Embryonic facial prominence (tissue), 1 donor: ENCODE data around the gene NFATC2.
"Not testable (repeated sequence)": the region's sequence is repeated elsewhere in the genome, so short reads cannot be mapped to it uniquely, and the experiment has no call there.

Experiments used
- DNase-seq: peaks from one replicate; pipeline ENCODE4 v3.0.0-alpha.2; 2016; ENCODE audit errors: extremely low spot score

The NFATC2 gene

DNA sequence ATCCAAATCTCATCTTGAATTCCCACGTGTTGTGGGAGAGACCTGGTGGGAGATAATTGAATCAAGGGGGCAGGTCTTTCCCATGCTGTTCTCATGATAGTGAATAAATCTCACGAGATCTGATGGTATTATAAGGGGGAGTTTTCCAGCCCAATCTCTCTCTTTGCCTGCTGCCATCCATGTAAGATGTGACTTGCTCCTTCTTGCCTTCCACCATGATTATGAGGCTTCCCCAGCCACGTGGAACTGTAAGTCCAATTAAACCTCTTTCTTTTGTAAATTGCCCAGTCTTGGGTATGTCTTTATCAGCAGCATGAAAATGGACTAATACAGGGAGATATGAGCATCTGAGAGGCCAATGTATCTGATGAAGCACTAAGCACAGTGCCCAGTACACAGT is 26.0 kb upstream of the NFATC2 start:
- DNase-seq = not testable (repeated sequence)

DNA sequence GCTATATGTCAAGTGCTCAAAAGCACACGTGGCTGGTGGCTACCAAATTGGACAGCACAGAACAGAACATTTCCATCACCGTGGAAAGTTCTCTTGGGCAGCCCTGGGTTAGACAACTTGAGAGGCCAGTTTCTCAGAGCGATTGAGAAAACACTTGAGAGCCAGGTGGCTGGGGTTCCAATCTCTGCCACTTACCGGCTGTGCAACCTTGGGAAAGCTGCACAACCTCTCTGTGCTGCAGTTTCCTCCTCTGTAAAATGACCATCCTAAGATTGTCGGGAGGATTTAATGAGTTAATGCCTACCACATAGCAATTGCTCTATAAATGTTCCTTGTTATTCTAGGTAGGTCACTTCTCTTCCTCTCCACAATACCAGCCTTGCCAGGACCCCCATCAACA is 25.1 kb upstream of the NFATC2 start:
- no peak for DNase-seq

DNA sequence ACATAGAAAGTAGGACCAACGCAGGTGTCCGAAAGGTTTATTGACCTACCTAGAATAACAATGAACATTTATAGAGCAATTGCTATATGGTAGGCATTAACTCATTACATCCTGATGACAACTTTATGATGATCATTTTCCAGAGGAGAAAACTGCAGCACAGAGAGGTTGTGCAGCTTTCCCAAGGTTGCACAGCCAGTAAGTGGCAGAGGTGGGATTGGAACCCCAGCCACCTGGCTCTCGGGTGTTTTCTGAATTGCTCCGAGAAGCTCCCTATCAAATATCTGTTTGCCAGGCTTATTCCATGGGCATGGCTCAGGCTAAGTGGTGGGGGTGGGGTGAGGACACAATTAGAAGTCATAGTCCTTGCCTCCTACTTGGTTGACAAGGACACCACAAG is 24.1 kb upstream of the NFATC2 start:
- no peak for DNase-seq

DNA sequence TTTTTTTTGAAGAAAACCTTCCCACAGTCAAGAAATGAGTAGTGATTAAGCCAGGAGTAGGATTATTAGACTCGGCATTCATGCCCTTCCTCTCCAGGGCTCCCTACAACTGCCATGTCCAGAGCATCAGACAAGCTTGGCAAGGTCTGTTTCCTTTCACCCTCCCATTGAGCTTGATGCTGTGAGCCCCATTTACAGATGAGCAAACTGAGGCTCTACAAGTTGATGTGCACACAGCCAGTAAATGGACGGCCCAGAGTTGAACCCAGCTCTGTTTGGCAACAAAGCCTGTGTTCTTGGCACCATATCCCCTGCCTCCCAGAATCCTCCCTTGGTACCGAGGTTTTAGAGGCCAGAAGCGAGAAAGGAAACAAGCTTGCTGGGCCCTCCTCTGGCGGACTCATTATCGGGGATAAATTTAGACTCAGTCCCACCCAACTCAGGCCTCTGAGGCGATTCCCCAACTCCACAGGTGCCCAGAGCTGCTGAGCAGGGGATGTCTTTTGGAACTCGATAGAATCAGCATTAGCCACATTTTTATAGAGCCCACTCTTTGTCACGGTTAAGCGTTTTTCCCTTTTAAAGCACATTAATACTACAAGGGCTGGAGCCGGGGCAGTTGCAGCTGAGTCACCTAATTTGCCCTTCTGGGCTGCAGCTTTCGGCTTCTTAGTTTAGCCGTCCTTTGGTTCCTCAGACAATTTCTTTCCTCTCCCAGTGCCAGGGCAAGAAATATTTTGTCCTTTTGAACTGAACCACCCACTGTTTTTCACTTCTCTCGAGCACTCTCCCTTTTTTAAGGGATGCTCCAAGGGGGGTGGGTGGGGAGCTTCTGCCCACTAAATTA is 23.0 kb upstream of the NFATC2 start:
- DNase-seq = no peak

GRCh38 chr20:51563486-51564332 is 21.2 kb upstream of the NFATC2 start:
- DNase-seq = peak; percentile 46

DNA sequence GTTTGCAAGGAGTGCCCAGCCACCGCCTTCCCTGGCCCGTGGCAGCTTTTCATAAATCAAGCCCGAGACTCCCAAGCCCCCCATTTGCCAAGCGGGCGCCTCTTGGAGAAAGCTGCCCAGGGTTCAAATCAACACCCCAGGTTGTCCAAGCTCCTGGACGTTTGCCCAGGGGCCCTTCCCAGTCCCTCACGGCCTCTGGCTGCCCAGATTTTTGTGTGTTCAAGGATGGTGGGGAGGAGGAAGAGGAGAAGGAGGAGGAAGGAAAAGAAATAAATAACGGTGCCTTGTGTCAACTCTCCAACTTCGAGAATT is 20.6 kb upstream of the NFATC2 start:
- no peak for DNase-seq

GRCh38 chr20:51562332-51563173 is 20.0 kb upstream of the NFATC2 start:
- DNase-seq = peak; percentile 95

DNA sequence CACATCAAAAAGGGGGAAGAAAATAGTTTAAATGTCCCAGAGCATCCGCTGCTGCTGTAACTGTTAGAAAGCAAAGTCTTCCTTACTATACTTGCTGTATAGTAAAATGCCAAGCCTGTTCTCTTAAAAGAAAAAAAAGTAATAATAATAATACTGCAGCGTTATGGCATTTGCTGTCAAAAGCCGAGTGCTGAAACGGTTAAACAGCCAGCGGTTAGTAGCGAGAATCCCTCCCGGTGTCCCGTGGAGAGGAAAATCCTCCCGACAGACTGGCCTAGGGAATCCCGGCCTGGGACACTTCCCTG is 19.5 kb upstream of the NFATC2 start:
- no peak for DNase-seq

- DNase-seq = no peak
Observed at GRCh38 chr20:51560550-51561307, 18.2 kb upstream of the NFATC2 start.

DNA sequence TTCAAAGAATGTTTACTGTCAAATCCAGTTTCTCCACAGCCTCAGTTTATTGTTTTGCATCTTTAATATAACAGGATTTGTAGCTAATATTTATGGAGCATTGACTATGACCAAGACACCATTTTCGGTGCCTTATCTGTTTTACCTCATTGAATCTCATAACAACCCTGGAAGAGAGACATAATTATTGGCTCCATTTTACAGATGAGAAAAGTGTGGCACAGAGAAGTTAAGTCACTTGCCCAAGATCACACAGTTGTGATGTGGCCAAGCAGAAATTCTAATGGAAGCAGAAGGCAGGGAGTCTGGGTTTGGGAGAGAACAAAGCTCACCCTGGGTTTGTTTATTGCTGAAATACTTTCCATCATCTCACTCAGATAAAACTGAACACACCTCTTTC is 17.5 kb upstream of the NFATC2 start:
- no peak for DNase-seq

DNA sequence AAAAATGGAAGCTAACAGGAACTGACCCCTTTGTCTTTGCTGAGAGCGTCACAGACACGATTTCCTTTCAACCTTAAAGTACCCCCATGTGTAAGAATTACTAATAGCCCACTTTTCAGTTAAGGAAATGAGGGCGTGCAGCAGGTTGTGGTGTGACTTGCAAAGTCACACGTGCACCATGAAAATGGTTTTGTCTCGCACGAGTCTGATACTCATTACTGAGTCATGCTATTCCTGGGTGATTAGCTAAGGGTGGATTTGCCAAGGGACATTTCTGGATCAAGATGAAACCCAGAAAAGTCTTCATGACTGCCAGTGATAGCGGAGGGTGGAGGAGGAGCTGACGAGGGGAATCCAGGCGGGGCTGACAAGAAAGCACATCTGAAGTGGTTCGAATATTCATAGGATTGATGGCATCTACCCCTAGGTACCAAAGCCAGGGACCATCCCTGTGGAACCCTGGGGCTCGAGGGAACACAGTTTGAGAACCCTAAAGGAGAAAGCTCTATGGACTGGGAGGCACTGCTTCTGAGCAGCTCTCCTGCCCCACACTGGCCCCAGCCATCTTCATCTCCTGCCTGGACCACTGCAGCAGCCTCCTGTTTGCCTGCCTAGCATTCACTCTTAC is 12.1 kb upstream of the NFATC2 start:
- no peak for DNase-seq

DNA sequence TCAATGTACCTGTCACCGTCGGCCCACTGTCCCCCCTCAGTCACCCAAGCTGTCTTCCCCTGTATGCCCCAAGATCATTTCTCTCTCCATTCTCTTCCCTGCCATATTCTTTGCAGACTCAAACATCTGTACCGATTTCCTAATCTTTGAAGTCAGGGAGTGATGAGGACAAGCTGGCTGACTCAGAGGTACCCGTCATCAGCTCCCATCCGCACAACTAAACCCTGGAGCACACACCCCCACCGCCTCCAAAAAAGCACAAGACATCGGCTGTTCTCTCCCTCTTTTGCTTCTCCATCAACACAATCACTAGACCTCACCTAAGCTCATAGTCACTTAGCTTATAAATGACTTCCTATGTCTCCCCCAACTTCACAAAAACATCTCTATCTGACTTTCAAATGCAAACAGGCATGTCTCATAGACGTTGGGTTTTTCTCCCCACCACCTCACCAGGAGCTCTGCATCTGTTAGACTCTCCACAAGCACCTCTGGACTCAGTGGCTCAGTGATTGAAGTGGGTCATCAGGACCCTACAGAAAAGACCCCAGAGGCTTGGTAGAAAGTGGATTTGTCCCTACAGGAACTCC is 11.5 kb upstream of the NFATC2 start:
- no peak for DNase-seq

DNA sequence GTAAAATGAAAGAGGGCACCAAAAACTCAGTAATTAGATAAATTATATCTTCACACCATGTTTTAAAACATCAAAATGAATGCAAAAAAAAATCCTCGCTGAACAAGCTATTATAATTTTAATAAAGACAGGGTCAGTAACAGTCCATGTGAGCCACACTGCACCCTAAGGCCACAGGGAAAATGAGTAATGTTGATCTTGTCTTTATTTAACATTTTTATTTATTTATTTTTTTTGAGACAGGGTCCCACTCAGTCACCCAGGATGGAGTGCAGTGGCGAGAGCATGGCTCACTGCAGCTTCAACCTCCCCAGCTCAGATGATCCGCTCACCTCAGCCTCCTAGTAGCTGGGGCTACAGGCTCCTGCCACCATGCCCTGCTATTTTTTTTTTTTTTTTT is 8.7 kb upstream of the NFATC2 start:
- DNase-seq = no peak

DNA sequence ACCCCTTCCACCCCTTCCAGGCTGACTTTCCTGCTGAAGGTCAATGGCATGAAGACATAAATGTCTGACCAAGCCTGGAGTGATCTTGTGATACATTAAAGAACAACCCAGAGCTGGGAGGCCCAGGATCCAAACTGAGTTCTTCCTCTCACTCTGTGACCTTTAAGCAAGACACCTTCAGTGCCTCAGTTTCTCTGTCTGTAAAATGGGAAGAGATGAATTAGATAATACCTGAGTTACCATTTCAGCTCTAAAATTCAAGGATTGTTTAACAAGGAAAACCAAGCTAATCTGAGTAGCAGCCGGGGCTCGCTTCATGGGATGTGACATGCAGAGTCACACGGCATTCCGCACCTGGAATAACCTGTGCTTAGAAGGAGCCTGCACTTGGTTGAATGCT is 7.0 kb upstream of the NFATC2 start:
- no peak for DNase-seq

DNA sequence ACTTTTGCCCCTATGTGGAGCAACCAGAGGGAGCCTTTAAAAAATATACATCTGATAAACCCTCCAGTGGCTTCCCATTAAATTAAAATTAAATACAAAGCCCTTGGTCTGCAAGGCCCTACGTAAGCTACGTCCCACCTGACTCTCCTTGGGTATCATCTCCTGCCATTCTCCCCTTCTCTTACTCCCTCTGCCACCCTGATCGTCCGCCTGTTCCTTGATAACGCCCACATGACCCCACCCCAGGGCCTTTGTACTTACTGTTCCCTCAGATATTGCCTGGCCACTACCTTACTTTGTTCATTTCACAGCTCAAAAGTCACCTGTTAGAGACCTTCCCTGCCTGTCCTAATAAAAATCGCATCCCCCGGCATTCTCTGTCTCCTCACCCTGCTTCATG is 5.4 kb upstream of the NFATC2 start:
- DNase-seq = no peak

DNA sequence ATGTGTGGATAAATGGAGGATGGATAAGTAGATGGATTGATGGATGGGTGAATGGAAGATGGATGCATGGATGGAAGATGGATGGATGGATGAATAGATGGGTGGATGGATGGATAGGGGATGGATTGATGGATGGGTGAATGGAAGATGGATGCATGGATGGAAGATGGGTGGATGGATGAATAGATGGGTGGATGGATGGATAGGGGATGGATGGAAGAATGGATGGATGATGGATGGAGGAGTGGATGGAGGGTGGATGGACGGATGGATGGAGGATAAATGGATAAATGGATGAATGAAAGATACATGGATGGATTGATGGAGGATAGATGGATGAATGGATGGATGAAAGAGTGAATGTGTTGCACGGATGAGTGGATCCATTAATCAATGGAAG is 3.0 kb upstream of the NFATC2 start:
- DNase-seq = no peak

- DNase-seq = no peak
Observed at GRCh38 chr20:51543422-51543788, 886 bp upstream of the NFATC2 start.

- DNase-seq = no peak
Observed at GRCh38 chr20:51542033-51542570, 417 bp downstream of the NFATC2 start.

DNA sequence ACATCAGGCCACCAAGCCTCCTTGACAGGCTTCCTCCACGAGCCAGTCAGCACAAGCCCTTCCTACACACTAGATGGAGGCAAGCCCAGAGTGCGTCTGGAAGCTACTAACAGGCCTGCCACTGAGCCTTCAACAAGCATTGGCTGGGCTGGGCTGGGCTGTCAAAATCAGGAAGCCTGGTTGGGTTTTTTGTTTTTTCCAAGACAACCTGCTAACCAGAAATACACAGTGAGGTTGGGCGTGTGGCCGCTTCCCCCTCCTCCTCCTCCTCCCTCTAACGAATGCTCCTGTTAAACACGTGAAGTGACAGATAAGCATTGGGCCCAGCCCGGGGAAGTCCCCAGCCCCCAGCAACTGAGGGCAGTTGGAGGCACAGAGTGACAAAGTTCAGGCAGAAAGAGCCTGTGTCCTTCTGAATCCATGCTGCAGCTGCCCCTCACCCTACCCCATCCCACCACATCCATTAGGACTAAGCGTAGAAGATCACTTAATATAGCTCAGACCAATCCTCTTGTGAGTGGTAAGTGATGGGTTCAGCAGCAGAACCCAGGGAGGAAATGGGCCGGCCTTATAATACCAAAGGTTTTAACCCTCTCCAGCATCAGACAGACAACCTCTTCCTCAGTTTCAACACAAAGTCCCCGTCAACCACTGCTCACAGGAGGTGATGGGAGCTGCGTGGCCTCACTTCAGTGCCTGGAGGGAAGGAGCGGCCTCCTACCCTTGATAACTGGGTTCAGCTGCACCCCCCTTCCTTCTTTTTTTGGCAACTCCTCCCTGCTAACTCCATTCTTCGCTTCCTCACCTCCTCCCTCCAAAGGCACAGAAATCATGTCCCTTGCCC is 1.1 kb downstream of the NFATC2 start:
- DNase-seq = peak; percentile 68

DNA sequence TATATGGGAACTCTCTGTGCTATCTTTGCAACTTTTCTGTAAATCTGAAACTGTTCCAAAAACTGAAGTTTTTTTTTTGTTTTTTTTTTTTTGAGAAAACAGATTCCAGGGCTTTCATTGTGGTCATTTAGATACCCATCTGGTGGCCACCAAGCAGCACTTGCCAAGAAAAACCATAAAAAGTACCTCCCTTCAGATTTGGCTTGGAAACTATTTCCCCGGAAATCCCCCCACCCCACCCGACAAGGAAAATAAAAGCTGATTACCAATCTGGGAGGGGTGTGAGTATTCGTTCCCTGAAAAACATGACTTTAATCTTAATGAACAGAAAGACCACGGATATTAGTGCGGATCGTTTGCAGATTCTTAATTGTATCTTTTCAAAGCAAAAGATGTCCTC is 1.9 kb downstream of the NFATC2 start:
- DNase-seq = no peak
